Measurements from ENCODE around the gene KIR3DL1. TPM values are rescaled to one million over a fixed set of nuclear protein-coding genes. Genes with fewer than 3 reads are reported as not detected.
A peak's percentile ranks its signal among the peaks of the same experiment; 100 is the strongest.

Gene KIR3DL1
- total and polyA plus RNA-seq, 7 experiments from 2014 or later: 0.14 to 2.0 (median 1.1) TPM; not detected in 4

- no peak overlapping the region for H3K27ac Mint-ChIP-seq
- peaks cover 0 to 21% (median 17%) of the 10 kb centered on the region in 7 donors for H3K4me1 Mint-ChIP-seq
- CTCF ChIA-PET: no interaction called here
- Histone ChIP-seq H3K4me1 (ENCODE audit: control insufficient read depth in 2 of 2, insufficient read depth in 2 of 2, low read length in 2 of 2) (no peaks in the 10 kb centered on the region), H3K27ac (ENCODE audit: low read depth, low read length) (no peak overlapping the region), H3K4me3 (ENCODE audit: low read length) (no peak overlapping the region), H3K9me3 (ENCODE audit: control insufficient read depth in 2 of 3, low read length in 3 of 3) (no peaks in the 10 kb centered on the region), H3K36me3 (ENCODE audit: control insufficient read depth in 2 of 3, insufficient read depth in 3 of 3, low read length in 3 of 3) (no peaks in the 10 kb centered on the region), H3K27me3 (ENCODE audit: control insufficient read depth in 2 of 2, insufficient read depth in 2 of 2, low read length in 2 of 2) (no peaks in the 10 kb centered on the region)
- POLR2A ChIA-PET: no interaction called here
- peaks cover 0 to 3% (median 0%) of the 10 kb centered on the region in 11 donors for H3K9me3 Mint-ChIP-seq
- H3K36me3 Mint-ChIP-seq: no peaks in the 10 kb centered on the region
- ATAC-seq (no peak), DNase-seq (no peak)
- peaks cover 7 to 43% (median 16%) of the 10 kb centered on the region in 5 donors for H3K27me3 Mint-ChIP-seq
- intact Hi-C loops (cut with micrococcal nuclease): no loop called here
- H3K4me3 Mint-ChIP-seq: peak overlapping the region in 6 of 10 donors; percentile 6 to 44 (median 19)
Observed at GRCh38 chr19:54791476-54791875, 24.8 kb upstream of the KIR3DL1 start.

DNA sequence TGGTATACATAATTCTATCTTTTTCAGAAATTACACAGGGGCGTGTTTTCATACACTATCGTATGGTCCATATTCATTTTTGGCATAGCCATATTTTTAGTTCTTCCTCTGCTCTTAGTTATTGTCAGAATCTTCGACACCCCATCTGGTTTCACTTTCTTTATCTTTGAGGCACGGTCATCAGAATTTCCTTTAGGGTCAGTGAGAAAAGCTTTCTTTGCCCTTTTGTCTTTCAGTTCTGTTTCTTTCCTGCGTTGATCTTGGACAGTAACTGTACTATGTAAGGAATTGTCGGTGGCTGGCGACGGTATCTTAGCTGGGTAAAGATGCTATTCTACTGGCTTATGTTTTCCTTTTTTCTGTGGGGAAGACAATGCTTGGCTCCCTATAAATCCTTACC, 23.5 kb upstream of the KIR3DL1 start:
- H3K36me3 ChIP-seq (ENCODE audit: control insufficient read depth in 2 of 3, insufficient read depth in 3 of 3, low read length in 3 of 3): no peaks in the 10 kb centered on the region
- peak overlapping the region; percentile 41 for H3K4me3 ChIP-seq (ENCODE audit: low read length)
- Mint-ChIP-seq H3K4me1 (peaks cover 0 to 21% (median 17%) of the 10 kb centered on the region in 7 donors), H3K27ac (peak overlapping the region in 6 of 9 donors; percentile 2 to 49 (median 14)), H3K4me3 (peak overlapping the region; percentile 40 to 88 (median 78)), H3K9me3 (peaks cover 0 to 4% (median 0%) of the 10 kb centered on the region in 11 donors), H3K36me3 (no peaks in the 10 kb centered on the region), H3K27me3 (peaks cover 11 to 42% (median 15%) of the 10 kb centered on the region in 5 donors)
- DNase-seq (no peak), ATAC-seq (no peak)
- intact Hi-C loops (cut with micrococcal nuclease): no loop called here
- no peaks in the 10 kb centered on the region for H3K27me3 ChIP-seq (ENCODE audit: control insufficient read depth in 2 of 2, insufficient read depth in 2 of 2, low read length in 2 of 2)
- no peaks in the 10 kb centered on the region for H3K9me3 ChIP-seq (ENCODE audit: control insufficient read depth in 2 of 3, low read length in 3 of 3)
- no peak overlapping the region for H3K27ac ChIP-seq (ENCODE audit: low read depth, low read length)
- ChIA-PET POLR2A (no interaction called here), CTCF (no interaction called here)
- H3K4me1 ChIP-seq (ENCODE audit: control insufficient read depth in 2 of 2, insufficient read depth in 2 of 2, low read length in 2 of 2): no peaks in the 10 kb centered on the region

- H3K27me3 Mint-ChIP-seq: peaks cover 18 to 39% (median 25%) of the 10 kb centered on the region in 5 donors
- DNase-seq (no peak), ATAC-seq (peak; percentile 45)
- Histone ChIP-seq H3K9me3 (ENCODE audit: control insufficient read depth in 2 of 3, low read length in 3 of 3) (peaks cover 0 to 5% (median 0%) of the 10 kb centered on the region in 3 experiments), H3K36me3 (ENCODE audit: control insufficient read depth in 2 of 3, insufficient read depth in 3 of 3, low read length in 3 of 3) (no peaks in the 10 kb centered on the region), H3K27ac (ENCODE audit: low read depth, low read length) (no peak overlapping the region), H3K27me3 (ENCODE audit: control insufficient read depth in 2 of 2, insufficient read depth in 2 of 2, low read length in 2 of 2) (no peaks in the 10 kb centered on the region), H3K4me3 (ENCODE audit: low read length) (no peak overlapping the region), H3K4me1 (ENCODE audit: control insufficient read depth in 2 of 2, insufficient read depth in 2 of 2, low read length in 2 of 2) (no peaks in the 10 kb centered on the region)
- H3K36me3 Mint-ChIP-seq: peaks cover 0 to 4% (median 0%) of the 10 kb centered on the region in 5 donors
- peaks cover 0 to 12% (median 3%) of the 10 kb centered on the region in 11 donors for H3K9me3 Mint-ChIP-seq
- ChIA-PET CTCF (no interaction called here), POLR2A (no interaction called here)
- H3K27ac Mint-ChIP-seq: no peak overlapping the region
- no peak overlapping the region for H3K4me3 Mint-ChIP-seq
- peaks cover 0 to 21% (median 17%) of the 10 kb centered on the region in 7 donors for H3K4me1 Mint-ChIP-seq
- intact Hi-C loops (cut with micrococcal nuclease): no loop called here
Observed at GRCh38 chr19:54795758-54796157, 20.5 kb upstream of the KIR3DL1 start.

DNA sequence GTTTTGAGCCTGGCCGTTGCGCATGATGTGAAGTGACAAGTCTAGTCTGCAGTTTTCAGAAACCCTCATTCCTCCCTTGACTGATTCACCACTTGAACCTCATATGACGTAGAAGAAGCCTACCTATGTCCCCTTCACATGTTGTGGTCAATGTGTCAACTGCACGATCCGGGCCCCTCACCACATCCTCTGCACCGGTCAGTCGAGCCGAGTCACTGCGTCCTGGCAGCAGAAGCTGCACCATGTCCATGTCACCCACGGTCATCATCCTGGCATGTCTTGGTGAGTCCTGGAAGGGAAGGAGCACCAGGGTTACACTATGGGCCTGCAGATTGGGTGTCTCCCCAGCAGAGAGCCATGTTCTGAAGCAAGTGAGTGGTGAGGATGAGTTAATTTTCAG, 12.9 kb upstream of the KIR3DL1 start, which contains the start of gene KIR2DL4:
Gene KIR2DL4, plus strand, starts transcription at position 201 of the 400 bp plus-strand sequence. Its CDS starts 42 bp downstream, at position 243.
- ATAC-seq (peak; percentile 66), DNase-seq (no peak)
- Mint-ChIP-seq H3K4me1 (peaks cover 0 to 16% (median 0%) of the 10 kb centered on the region in 7 donors), H3K36me3 (peaks cover 0 to 10% (median 0%) of the 10 kb centered on the region in 5 donors), H3K27me3 (peaks cover 4 to 34% (median 26%) of the 10 kb centered on the region in 5 donors), H3K4me3 (no peak within 1 kb of the TSS), H3K9me3 (peaks cover 0 to 16% (median 6%) of the 10 kb centered on the region in 11 donors), H3K27ac (peak within 1 kb of the TSS in 1 of 9 donors; percentile 20)
- Histone ChIP-seq H3K9me3 (ENCODE audit: control insufficient read depth in 2 of 3, low read length in 3 of 3) (peaks cover 0 to 5% (median 0%) of the 10 kb centered on the region in 3 experiments), H3K27me3 (ENCODE audit: control insufficient read depth in 2 of 2, insufficient read depth in 2 of 2, low read length in 2 of 2) (no peaks in the 10 kb centered on the region), H3K4me3 (ENCODE audit: low read length) (no peak within 1 kb of the TSS), H3K27ac (ENCODE audit: low read depth, low read length) (no peak within 1 kb of the TSS), H3K36me3 (ENCODE audit: control insufficient read depth in 2 of 3, insufficient read depth in 3 of 3, low read length in 3 of 3) (no peaks in the 10 kb centered on the region), H3K4me1 (ENCODE audit: control insufficient read depth in 2 of 2, insufficient read depth in 2 of 2, low read length in 2 of 2) (no peaks in the 10 kb centered on the region)
- intact Hi-C loops (cut with micrococcal nuclease): no loop called here
- POLR2A ChIA-PET: no interaction called here
- CTCF ChIA-PET: interaction anchor here (0.7 kb wide), 1 partner anchor 80 kb away, joined by 3 read pairs; no protein-coding TSS in a partner anchor

GRCh38 chr19:54804101-54804500, 12.2 kb upstream of the KIR3DL1 start:
- H3K9me3 Mint-ChIP-seq: peaks cover 0 to 19% (median 3%) of the 10 kb centered on the region in 11 donors

GRCh38 chr19:54804571-54804970, 11.7 kb upstream of the KIR3DL1 start:
- no peak overlapping the region for H3K27ac ChIP-seq (ENCODE audit: low read depth, low read length)
- DNase-seq: no peak
- no peaks in the 10 kb centered on the region for H3K27me3 ChIP-seq (ENCODE audit: control insufficient read depth in 2 of 2, insufficient read depth in 2 of 2, low read length in 2 of 2)
- ChIA-PET POLR2A (no interaction called here), CTCF (no interaction called here)
- H3K4me1 ChIP-seq (ENCODE audit: control insufficient read depth in 2 of 2, insufficient read depth in 2 of 2, low read length in 2 of 2): no peaks in the 10 kb centered on the region
- no peaks in the 10 kb centered on the region for H3K36me3 ChIP-seq (ENCODE audit: control insufficient read depth in 2 of 3, insufficient read depth in 3 of 3, low read length in 3 of 3)
- H3K9me3 ChIP-seq (ENCODE audit: control insufficient read depth in 2 of 3, low read length in 3 of 3): no peaks in the 10 kb centered on the region
- Mint-ChIP-seq H3K36me3 (peaks cover 0 to 6% (median 0%) of the 10 kb centered on the region in 5 donors), H3K4me3 (no peak overlapping the region), H3K9me3 (peaks cover 0 to 17% (median 3%) of the 10 kb centered on the region in 11 donors), H3K27ac (no peak overlapping the region), H3K27me3 (peaks cover under 1 to 34% (median 25%) of the 10 kb centered on the region in 5 donors), H3K4me1 (peaks cover 0 to 16% (median 0%) of the 10 kb centered on the region in 7 donors)
- intact Hi-C loops (cut with micrococcal nuclease): no loop called here
- H3K4me3 ChIP-seq (ENCODE audit: low read length): no peak overlapping the region
- ATAC-seq: no peak

More at GRCh38 chr19:54804101-54804500, 12.2 kb upstream of the KIR3DL1 start:
- CTCF ChIA-PET: interaction anchor here (0.7 kb wide), 1 partner anchor 79 kb away, joined by 3 read pairs; no protein-coding TSS in a partner anchor
- H3K27ac ChIP-seq (ENCODE audit: low read depth, low read length): no peak overlapping the region
- peaks cover 0 to 2% (median 0%) of the 10 kb centered on the region in 3 experiments for H3K9me3 ChIP-seq (ENCODE audit: control insufficient read depth in 2 of 3, low read length in 3 of 3)
- peaks cover 4 to 37% (median 26%) of the 10 kb centered on the region in 5 donors for H3K27me3 Mint-ChIP-seq
- intact Hi-C loops (cut with micrococcal nuclease): no loop called here
- no peaks in the 10 kb centered on the region for H3K4me1 ChIP-seq (ENCODE audit: control insufficient read depth in 2 of 2, insufficient read depth in 2 of 2, low read length in 2 of 2)
- peak; percentile 24 for ATAC-seq
- peaks cover 0 to 16% (median 0%) of the 10 kb centered on the region in 7 donors for H3K4me1 Mint-ChIP-seq
- H3K27ac Mint-ChIP-seq: no peak overlapping the region
- no peaks in the 10 kb centered on the region for H3K27me3 ChIP-seq (ENCODE audit: control insufficient read depth in 2 of 2, insufficient read depth in 2 of 2, low read length in 2 of 2)
- H3K36me3 ChIP-seq (ENCODE audit: control insufficient read depth in 2 of 3, insufficient read depth in 3 of 3, low read length in 3 of 3): no peaks in the 10 kb centered on the region
- H3K4me3 Mint-ChIP-seq: no peak overlapping the region
- H3K4me3 ChIP-seq (ENCODE audit: low read length): no peak overlapping the region
- DNase-seq: no peak
- POLR2A ChIA-PET: no interaction called here
- H3K36me3 Mint-ChIP-seq: peaks cover 0 to 7% (median 0%) of the 10 kb centered on the region in 5 donors

All from naive thymus-derived CD4-positive, alpha-beta T cell (primary cell).